GM12892 (cell line): ENCODE results near the gene CNTFR.

Experiments
- DNase-seq: peaks from one replicate; pipeline ENCODE4 v3.0.0; 2011; ENCODE audit not compliant: insufficient read length
- FAIRE-seq: peaks from 2 replicates; lab custom pipeline; 2011; peaks lifted over from hg19 to GRCh38; lab: Jason Lieb, UNC
- POLR2A ChIP-seq: IDR thresholded peaks from 2 replicates; pipeline ENCODE4 v1.6.1; 2011; ENCODE audit warnings: low read depth, low read length, control low read depth
- POLR2AphosphoS5 ChIP-seq: IDR thresholded peaks from 2 replicates; pipeline ENCODE4 v1.6.1; 2011; ENCODE audit warnings: low read depth, low read length, control low read depth
- TAF1 ChIP-seq: IDR thresholded peaks from 2 replicates; pipeline ENCODE4 v1.6.1; 2011; ENCODE audit warnings: low read depth, mild to moderate bottlenecking, control low read depth, low read length, borderline replicate concordance

CNTFR gene

GRCh38 chr9:34514401-34514800, 75.1 kb downstream of the CNTFR start:
- no peak for DNase-seq
- peak; percentile 9 for FAIRE-seq
- TF ChIP-seq POLR2AphosphoS5 (no peak), POLR2A (no peak), TAF1 (no peak)

- TF ChIP-seq TAF1: no peak
- TF ChIP-seq POLR2A: no peak
- TF ChIP-seq POLR2AphosphoS5: no peak
- FAIRE-seq: no peak
- DNase-seq: no peak
Observed at GRCh38 chr9:34513567-34514214, 75.8 kb downstream of the CNTFR start.

- TF ChIP-seq POLR2AphosphoS5: no peak
- TF ChIP-seq POLR2A: no peak
- TF ChIP-seq TAF1: no peak
- DNase-seq: no peak
- FAIRE-seq: no peak
Observed at GRCh38 chr9:34512131-34513078, 77.1 kb downstream of the CNTFR start.

GRCh38 chr9:34510497-34511468, 78.7 kb downstream of the CNTFR start:
- TF ChIP-seq POLR2A: no peak
- no peak for TF ChIP-seq TAF1
- TF ChIP-seq POLR2AphosphoS5: no peak
- DNase-seq (no peak), FAIRE-seq (no peak)

- FAIRE-seq: no peak
- TF ChIP-seq POLR2AphosphoS5 (no peak), TAF1 (no peak), POLR2A (no peak)
- no peak for DNase-seq
Observed at GRCh38 chr9:34508951-34509350, 80.6 kb downstream of the CNTFR start.

GRCh38 chr9:34508463-34508862, 81.1 kb downstream of the CNTFR start:
- TF ChIP-seq POLR2AphosphoS5: no peak
- TF ChIP-seq TAF1: no peak
- no peak for TF ChIP-seq POLR2A
- no peak for FAIRE-seq
- no peak for DNase-seq

GRCh38 chr9:34507966-34508365, 81.6 kb downstream of the CNTFR start:
- FAIRE-seq (no peak), DNase-seq (no peak)
- no peak for TF ChIP-seq TAF1
- TF ChIP-seq POLR2AphosphoS5: no peak
- TF ChIP-seq POLR2A: no peak

GRCh38 chr9:34507556-34507955, 82.0 kb downstream of the CNTFR start:
- TF ChIP-seq TAF1: no peak
- FAIRE-seq (no peak), DNase-seq (no peak)

GRCh38 chr9:34506623-34507022, 82.9 kb downstream of the CNTFR start:
- DNase-seq (no peak), FAIRE-seq (no peak)

GRCh38 chr9:34505370-34506120, 84.0 kb downstream of the CNTFR start:
- DNase-seq: no peak
- TF ChIP-seq POLR2AphosphoS5: no peak
- no peak for TF ChIP-seq POLR2A
- TF ChIP-seq TAF1: no peak
- no peak for FAIRE-seq

More at GRCh38 chr9:34506623-34507022, 82.9 kb downstream of the CNTFR start:
- TF ChIP-seq POLR2A: no peak
- no peak for TF ChIP-seq POLR2AphosphoS5
- TF ChIP-seq TAF1: no peak

- DNase-seq (no peak), FAIRE-seq (no peak)
- TF ChIP-seq TAF1: no peak
- TF ChIP-seq POLR2A: no peak
- no peak for TF ChIP-seq POLR2AphosphoS5
Observed at GRCh38 chr9:34503406-34503805, 86.1 kb downstream of the CNTFR start.

GRCh38 chr9:34502891-34503290, 86.6 kb downstream of the CNTFR start:
- no peak for DNase-seq
- FAIRE-seq: no peak
- TF ChIP-seq POLR2AphosphoS5: no peak
- TF ChIP-seq POLR2A: no peak
- TF ChIP-seq TAF1: no peak
